Umbilical cord (tissue), 2 donors: ENCODE results near the gene ETF1. TPM values are rescaled to one million over a fixed set of nuclear protein-coding genes. Genes with fewer than 3 reads are reported as not detected.

Source experiments
- DNase-seq: peaks from one replicate; pipeline ENCODE4 v3.0.0-alpha.2; 2015; ENCODE audit warnings: low spot score
- total RNA-seq: library from RNA; depleted of rRNA; stranded (reverse); fragments of >200 nt; gene quantifications from one replicate; pipeline ENCODE4 v1.2.3, GENCODE V29; 2014; ENCODE audit warnings: low replicate concordance; ENCODE audit not compliant: insufficient read depth

ETF1 gene
- 64.0 TPM for total RNA-seq

- DNase-seq: peak; percentile 100
Observed at GRCh38 chr5:138542956-138543729, at the start of gene ETF1. TSS of gene ETF1 (minus strand) at chr5:138543236. CDS start at chr5:138542918, 318 bp downstream.

GRCh38 chr5:138588013-138588788 is 45.2 kb upstream of the ETF1 start:
- no peak for DNase-seq

GRCh38 chr5:138585157-138585556 is 42.1 kb upstream of the ETF1 start:
- DNase-seq: no peak

GRCh38 chr5:138583984-138584637 is 41.1 kb upstream of the ETF1 start:
- DNase-seq: no peak

GRCh38 chr5:138582959-138583358 is 39.9 kb upstream of the ETF1 start:
- DNase-seq: no peak

GRCh38 chr5:138580777-138581176 is 37.7 kb upstream of the ETF1 start:
- DNase-seq: no peak

- DNase-seq: no peak
Observed at GRCh38 chr5:138580001-138580400, 37.0 kb upstream of the ETF1 start.

- no peak for DNase-seq
Observed at GRCh38 chr5:138579517-138579863, 36.5 kb upstream of the ETF1 start.

GRCh38 chr5:138577452-138577851 is 34.4 kb upstream of the ETF1 start:
- no peak for DNase-seq

- peak; percentile 100 for DNase-seq
Observed at GRCh38 chr5:138575194-138576015, 32.4 kb upstream of the ETF1 start, which contains the start of gene HSPA9. TSS of gene HSPA9 (minus strand) at chr5:138575401. CDS start at chr5:138575318, 83 bp downstream.

GRCh38 chr5:138574744-138575193 is 31.7 kb upstream of the ETF1 start:
- DNase-seq: no peak

GRCh38 chr5:138573949-138574670 is 31.1 kb upstream of the ETF1 start:
- no peak for DNase-seq

GRCh38 chr5:138573223-138573622 is 30.2 kb upstream of the ETF1 start:
- no peak for DNase-seq

- no peak for DNase-seq
Observed at GRCh38 chr5:138570871-138571270, 27.8 kb upstream of the ETF1 start.

GRCh38 chr5:138569782-138570181 is 26.7 kb upstream of the ETF1 start:
- DNase-seq: no peak

GRCh38 chr5:138568061-138568824 is 25.2 kb upstream of the ETF1 start:
- no peak for DNase-seq

GRCh38 chr5:138566792-138567191 is 23.8 kb upstream of the ETF1 start:
- no peak for DNase-seq

- no peak for DNase-seq
Observed at GRCh38 chr5:138565100-138565821, 22.2 kb upstream of the ETF1 start.

GRCh38 chr5:138564242-138564641 is 21.2 kb upstream of the ETF1 start:
- DNase-seq: no peak
